Measurements from ENCODE around the gene ALK.
A peak's percentile ranks its signal among the peaks of the same experiment; 100 is the strongest.

DNA sequence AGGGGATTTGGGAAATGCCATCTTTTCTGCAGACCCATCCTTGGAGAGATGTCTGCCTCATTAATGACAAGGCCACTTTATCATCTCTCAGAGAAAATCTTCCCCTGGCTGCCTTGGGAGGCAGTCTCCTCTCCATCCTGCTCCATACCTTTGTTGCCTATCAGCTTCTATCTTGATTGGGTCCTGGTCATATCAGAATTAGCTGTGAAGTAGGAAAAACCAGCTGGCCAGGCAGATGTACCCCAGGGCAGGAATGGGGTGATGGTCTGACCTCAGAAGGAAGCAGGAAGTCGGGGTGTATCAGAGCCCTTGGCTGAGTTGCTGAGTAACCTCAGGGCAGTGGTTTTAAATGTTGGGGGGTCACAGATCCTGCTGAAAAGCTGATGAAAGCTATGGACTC is 41.3 kb downstream of the ALK start:
- no peak for TF ChIP-seq GATA3 (IDR thresholded peaks at IDR 0.05; ENCODE audit: low read depth, low read length)
- peak; percentile 40; the same call in 1 of the 2 replicates for TF ChIP-seq GATA2 (IDR thresholded peaks at IDR 0.05; ENCODE audit: low read depth, low read length)
